SK-N-SH (cell line): Measurements from ENCODE around the gene ADCY10. TPM values are rescaled to one million over a fixed set of nuclear protein-coding genes. Genes with fewer than 3 reads are reported as not detected.

ENCODE experiments used
- CTCF ChIA-PET: fragments of 300-600, 350-600 bp; formaldehyde crosslinking; extraction: SDS; loops from one replicate; lab custom pipeline; 2021; lab: Yijun Ruan, JAX
- POLR2A ChIA-PET: fragments of 350-600 bp; sonication (Branson Sonifier 250); formaldehyde crosslinking; extraction: SDS; loops from one replicate; lab custom pipeline; 2020; ENCODE audit warnings: antibody characterized with exemption, inconsistent platforms; lab: Yijun Ruan, JAX
- DNase-seq: peaks from one replicate; pipeline ENCODE4 v3.0.0; 2012
- H2AFZ ChIP-seq: fragments of 200-600 bp; sonication (generic); 2 replicates; pipeline ENCODE4 v1.8.1; 2016; ENCODE audit warnings: antibody characterized with exemption, mild to moderate bottlenecking, low read depth
- H3F3A ChIP-seq: fragments of 200-600 bp; sonication (generic); replicated peaks from 2 replicates; pipeline ENCODE3; 2016; ENCODE audit warnings: antibody characterized with exemption, mild to moderate bottlenecking; ENCODE audit not compliant: insufficient read depth
- H3K27ac ChIP-seq, 2 experiments: fragments of 200-500 bp in 1 of 2; fragments of 200-600 bp in 1 of 2; sonication (Bioruptor generic) in 1 of 2; sonication (generic), shearing (Covaris generic) in 1 of 2; 2 replicates each; pipeline versions ENCODE4 v1.5.1 to v1.6.1; 2014 to 2016; ENCODE audit warnings: low read depth in 2 of 2, inconsistent platforms in 1 of 2, low read length in 1 of 2, mild to moderate bottlenecking in 1 of 2, mixed read lengths in 1 of 2
- H3K27me3 ChIP-seq: fragments of 200-600 bp; sonication (generic), shearing (Covaris generic); 2 replicates; pipeline ENCODE4 v1.6.1; 2016; ENCODE audit warnings: mixed run types; ENCODE audit not compliant: insufficient read depth
- H3K36me3 ChIP-seq, 2 experiments: fragments of 200-500 bp in 1 of 2; fragments of 200-600 bp in 1 of 2; sonication (Bioruptor generic) in 1 of 2; sonication (generic) in 1 of 2; replicated peaks in 1 of 2; 2 replicates each; pipeline versions ENCODE3 to v1.5.1; 2014 to 2016; ENCODE audit warnings: low read length in 1 of 2, mild to moderate bottlenecking in 1 of 2; ENCODE audit not compliant: insufficient read depth in 2 of 2, control insufficient read depth in 1 of 2
- H3K4me1 ChIP-seq, 2 experiments: fragments of 200-500 bp in 1 of 2; fragments of 200-600 bp in 1 of 2; sonication (Bioruptor generic) in 1 of 2; sonication (generic), shearing (Covaris generic) in 1 of 2; 2 replicates each; pipeline versions ENCODE4 v1.5.1 to v1.6.1; 2014 to 2016; ENCODE audit warnings: low read depth in 1 of 2, low read length in 1 of 2, mixed run types in 1 of 2; ENCODE audit not compliant: insufficient read depth in 2 of 2, control insufficient read depth in 1 of 2
- H3K4me2 ChIP-seq: fragments of 200-600 bp; sonication (generic), shearing (Covaris generic); 2 replicates; pipeline ENCODE4 v1.6.1; 2017; ENCODE audit warnings: mixed run types
- H3K4me3 ChIP-seq, 2 experiments: fragments of 200-500 bp in 1 of 2; fragments of 200-600 bp in 1 of 2; sonication (Bioruptor generic) in 1 of 2; sonication (generic), shearing (Covaris generic) in 1 of 2; 2 replicates each; pipeline versions ENCODE4 v1.5.1 to v1.8.1; 2014 to 2016; ENCODE audit warnings: low read depth in 2 of 2, inconsistent platforms in 1 of 2, low read length in 1 of 2, mild to moderate bottlenecking in 1 of 2, mixed read lengths in 1 of 2, moderate library complexity in 1 of 2
- H3K79me2 ChIP-seq: fragments of 200-600 bp; sonication (generic); 2 replicates; pipeline ENCODE4 v1.8.1; 2017; ENCODE audit warnings: mild to moderate bottlenecking; ENCODE audit not compliant: insufficient read depth
- H3K9ac ChIP-seq: fragments of 200-600 bp; sonication (generic); 2 replicates; pipeline ENCODE4 v1.6.1; 2017; ENCODE audit warnings: mixed run types
- H3K9me2 ChIP-seq: fragments of 200-600 bp; sonication (generic); 2 replicates; pipeline ENCODE4 v1.6.1; 2017; ENCODE audit warnings: mixed run types
- H3K9me3 ChIP-seq: fragments of 200-600 bp; sonication (generic); 2 replicates; pipeline ENCODE4 v1.6.1; 2017; ENCODE audit warnings: mixed run types, mild to moderate bottlenecking, moderate library complexity
- H4K20me1 ChIP-seq: fragments of 200-600 bp; sonication (generic); 2 replicates; pipeline ENCODE4 v1.6.1; 2017; ENCODE audit warnings: mild to moderate bottlenecking, mixed run types; ENCODE audit not compliant: insufficient read depth
- EP300 ChIP-seq, 2 experiments: IDR thresholded peaks; 2 replicates each; pipeline versions ENCODE4 v1.4.0 to v1.6.1; 2012; ENCODE audit warnings: borderline replicate concordance in 1 of 2, low read depth in 1 of 2, low read length in 1 of 2
- FOSL2 ChIP-seq: IDR thresholded peaks from 2 replicates; pipeline ENCODE4 v1.4.0; 2012; ENCODE audit warnings: low read depth, mild to moderate bottlenecking, moderate library complexity, borderline replicate concordance
- FOXM1 ChIP-seq: IDR thresholded peaks from 2 replicates; pipeline ENCODE4 v1.4.0; 2012; ENCODE audit warnings: low read depth, mild to moderate bottlenecking
- GABPA ChIP-seq: IDR thresholded peaks from 2 replicates; pipeline ENCODE4 v1.4.0; 2012; ENCODE audit warnings: low read depth, mild to moderate bottlenecking
- JUND ChIP-seq: IDR thresholded peaks from 2 replicates; pipeline ENCODE4 v1.4.0; 2012
- MEF2A ChIP-seq: IDR thresholded peaks from 2 replicates; pipeline ENCODE4 v1.4.0; 2012; ENCODE audit warnings: low read depth, borderline replicate concordance
- MXI1 ChIP-seq: IDR thresholded peaks from 2 replicates; pipeline ENCODE4 v1.6.1; 2012; ENCODE audit warnings: mild to moderate bottlenecking, low read depth, low read length, improper control_type of control experiment
- NFIC ChIP-seq: IDR thresholded peaks from 2 replicates; pipeline ENCODE4 v1.4.0; 2012; ENCODE audit warnings: borderline replicate concordance
- NRF1 ChIP-seq: IDR thresholded peaks from 2 replicates; pipeline ENCODE4 v1.6.1; 2012; ENCODE audit warnings: low read depth, mild to moderate bottlenecking, low read length
- RAD21 ChIP-seq: IDR thresholded peaks from 2 replicates; pipeline ENCODE4 v1.6.1; 2012; ENCODE audit warnings: mild to moderate bottlenecking, low read length
- SMC3 ChIP-seq: IDR thresholded peaks from 2 replicates; pipeline ENCODE4 v1.6.1; 2012; ENCODE audit warnings: low read depth, low read length, improper control_type of control experiment
- TAF1 ChIP-seq: IDR thresholded peaks from 2 replicates; pipeline ENCODE4 v1.6.1; 2012; ENCODE audit warnings: low read depth, mild to moderate bottlenecking, low read length, moderate library complexity, borderline replicate concordance
- TEAD4 ChIP-seq: IDR thresholded peaks from 2 replicates; pipeline ENCODE4 v1.4.0; 2012; ENCODE audit warnings: mild to moderate bottlenecking, borderline replicate concordance; ENCODE audit not compliant: insufficient read depth
- YY1 ChIP-seq: IDR thresholded peaks from 2 replicates; pipeline ENCODE4 v1.4.0; 2012; ENCODE audit warnings: low read depth, mild to moderate bottlenecking
- WGBS: methylation state at CpG from one replicate; pipeline ENCODE4 v1.1.6; 2017; ENCODE audit warnings: low lambda C conversion rate; 5-methylcytosine and 5-hydroxymethylcytosine counted together
- polyA plus RNA-seq, 3 experiments: library from polyadenylated mRNA; depleted of rRNA; stranded (reverse); fragments of >200 nt; gene quantifications; 2 replicates each; pipeline ENCODE4 v1.2.3, GENCODE V29; 2012
- TF ChIP-seq, protein P1 (sequence below): IDR thresholded peaks from 2 replicates; pipeline ENCODE4 v1.4.0; 2012; ENCODE audit warnings: low read depth, borderline replicate concordance
- TF ChIP-seq, protein P2 (sequence below): IDR thresholded peaks from 2 replicates; pipeline ENCODE4 v1.6.1; 2012; ENCODE audit warnings: mild to moderate bottlenecking, low read depth, low read length, moderate library complexity
- TF ChIP-seq, protein P3 (sequence below): fragments of 150-350 bp; IDR thresholded peaks from 2 replicates; pipeline ENCODE4 v1.6.1; 2017; ENCODE audit warnings: antibody characterized with exemption, low read length, low read depth, borderline replicate concordance

The ADCY10 gene
- polyA plus RNA-seq, 1 of the 3 experiments (the other 2 are of a cell fraction) = 0.10 TPM

DNA sequence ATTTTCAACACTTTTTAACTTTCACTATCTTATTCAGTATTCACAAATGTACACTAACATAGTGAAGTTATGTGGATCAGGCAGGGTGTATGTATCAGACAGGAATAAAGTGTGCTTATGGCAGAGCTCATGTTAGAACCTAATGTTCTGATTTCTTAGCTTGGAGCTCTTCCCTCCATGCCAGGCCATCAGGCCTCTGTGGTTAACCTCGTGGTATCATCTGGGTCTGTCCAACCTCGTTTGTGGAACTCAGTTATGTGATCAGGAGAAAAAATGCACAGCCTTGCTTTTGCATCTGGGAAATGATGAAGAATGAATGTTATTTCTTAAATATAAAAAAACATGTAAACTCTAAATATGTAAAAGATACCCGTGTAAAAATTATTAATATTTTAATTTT lies 105.2 kb downstream of the ADCY10 start:
- no peaks in the 10 kb centered on the region for H4K20me1 ChIP-seq
- no peaks in the 10 kb centered on the region for H3K9me3 ChIP-seq
- H2AFZ ChIP-seq = no peak overlapping the region
- no peak for DNase-seq
- no peak overlapping the region for H3K9ac ChIP-seq
- H3K27me3 ChIP-seq = no peaks in the 10 kb centered on the region
- no peak overlapping the region for H3K4me3 ChIP-seq
- H3K4me1 ChIP-seq = peaks cover 0 to 8% of the 10 kb centered on the region in 2 experiments; a peak in 2 of 4 replicates
- no peak for TF ChIP-seq GABPA
- TF ChIP-seq MXI1 = no peak
- no peak for TF ChIP-seq SMC3
- no peak for TF ChIP-seq MEF2A
- no peak for TF ChIP-seq JUND
- TF ChIP-seq NFIC = no peak
- TF ChIP-seq, protein P1, sequence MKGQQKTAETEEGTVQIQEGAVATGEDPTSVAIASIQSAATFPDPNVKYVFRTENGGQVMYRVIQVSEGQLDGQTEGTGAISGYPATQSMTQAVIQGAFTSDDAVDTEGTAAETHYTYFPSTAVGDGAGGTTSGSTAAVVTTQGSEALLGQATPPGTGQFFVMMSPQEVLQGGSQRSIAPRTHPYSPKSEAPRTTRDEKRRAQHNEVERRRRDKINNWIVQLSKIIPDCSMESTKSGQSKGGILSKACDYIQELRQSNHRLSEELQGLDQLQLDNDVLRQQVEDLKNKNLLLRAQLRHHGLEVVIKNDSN = no peak
- no peak for TF ChIP-seq EP300 (IDR thresholded peaks at IDR 0.05; ENCODE audit: borderline replicate concordance in 1 of 2, low read depth in 1 of 2, low read length in 1 of 2)
- TF ChIP-seq, protein P2, sequence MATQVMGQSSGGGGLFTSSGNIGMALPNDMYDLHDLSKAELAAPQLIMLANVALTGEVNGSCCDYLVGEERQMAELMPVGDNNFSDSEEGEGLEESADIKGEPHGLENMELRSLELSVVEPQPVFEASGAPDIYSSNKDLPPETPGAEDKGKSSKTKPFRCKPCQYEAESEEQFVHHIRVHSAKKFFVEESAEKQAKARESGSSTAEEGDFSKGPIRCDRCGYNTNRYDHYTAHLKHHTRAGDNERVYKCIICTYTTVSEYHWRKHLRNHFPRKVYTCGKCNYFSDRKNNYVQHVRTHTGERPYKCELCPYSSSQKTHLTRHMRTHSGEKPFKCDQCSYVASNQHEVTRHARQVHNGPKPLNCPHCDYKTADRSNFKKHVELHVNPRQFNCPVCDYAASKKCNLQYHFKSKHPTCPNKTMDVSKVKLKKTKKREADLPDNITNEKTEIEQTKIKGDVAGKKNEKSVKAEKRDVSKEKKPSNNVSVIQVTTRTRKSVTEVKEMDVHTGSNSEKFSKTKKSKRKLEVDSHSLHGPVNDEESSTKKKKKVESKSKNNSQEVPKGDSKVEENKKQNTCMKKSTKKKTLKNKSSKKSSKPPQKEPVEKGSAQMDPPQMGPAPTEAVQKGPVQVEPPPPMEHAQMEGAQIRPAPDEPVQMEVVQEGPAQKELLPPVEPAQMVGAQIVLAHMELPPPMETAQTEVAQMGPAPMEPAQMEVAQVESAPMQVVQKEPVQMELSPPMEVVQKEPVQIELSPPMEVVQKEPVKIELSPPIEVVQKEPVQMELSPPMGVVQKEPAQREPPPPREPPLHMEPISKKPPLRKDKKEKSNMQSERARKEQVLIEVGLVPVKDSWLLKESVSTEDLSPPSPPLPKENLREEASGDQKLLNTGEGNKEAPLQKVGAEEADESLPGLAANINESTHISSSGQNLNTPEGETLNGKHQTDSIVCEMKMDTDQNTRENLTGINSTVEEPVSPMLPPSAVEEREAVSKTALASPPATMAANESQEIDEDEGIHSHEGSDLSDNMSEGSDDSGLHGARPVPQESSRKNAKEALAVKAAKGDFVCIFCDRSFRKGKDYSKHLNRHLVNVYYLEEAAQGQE = no peak
- no peak for TF ChIP-seq FOSL2
- no peak for TF ChIP-seq TEAD4
- no peak for TF ChIP-seq TAF1
- TF ChIP-seq YY1 = no peak
- TF ChIP-seq NRF1 = no peak
- H3K4me2 ChIP-seq = no peak overlapping the region
- H3K27ac ChIP-seq = no peak overlapping the region
- peaks cover 6% of the 10 kb centered on the region for H3F3A ChIP-seq
- no peaks in the 10 kb centered on the region for H3K36me3 ChIP-seq
- H3K79me2 ChIP-seq = no peaks in the 10 kb centered on the region
- WGBS = 32% methylated on average over 3 of the region's 3 CpGs
- ChIA-PET POLR2A (no interaction called here), CTCF (interaction anchor here (1.8 kb wide), 1 partner anchor 12 kb away, joined by 4 read pairs; no protein-coding TSS in a partner anchor)
- no peaks in the 10 kb centered on the region for H3K9me2 ChIP-seq

DNA sequence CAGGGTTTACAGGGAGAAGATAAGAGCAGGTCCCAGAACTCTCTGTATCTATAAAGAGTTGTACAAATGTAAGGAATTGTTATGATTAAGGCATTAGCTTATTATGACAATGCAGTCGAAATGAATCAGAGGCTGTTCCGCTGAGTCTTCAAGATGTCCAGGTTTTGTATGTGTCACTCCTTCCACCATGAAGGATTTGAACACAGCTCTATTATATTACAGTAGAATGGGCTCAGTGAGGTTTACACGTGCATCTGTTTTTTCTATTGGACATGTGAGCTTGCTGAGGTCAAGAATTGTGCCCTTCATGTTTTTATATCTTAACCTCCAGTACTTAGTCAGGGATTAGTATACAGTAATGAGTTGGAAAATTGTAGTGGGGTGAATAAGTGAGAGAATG lies 105.8 kb downstream of the ADCY10 start:
- no peak for DNase-seq
- no peak overlapping the region for H2AFZ ChIP-seq
- CTCF ChIA-PET = interaction anchor here (0.8 kb wide), 1 partner anchor 93 kb away, joined by 3 read pairs; no protein-coding TSS in a partner anchor
- peaks cover 8% of the 10 kb centered on the region for H3F3A ChIP-seq
- no peak overlapping the region for H3K27ac ChIP-seq
- H3K27me3 ChIP-seq = no peaks in the 10 kb centered on the region
- no peaks in the 10 kb centered on the region for H3K9me3 ChIP-seq
- peaks cover 0 to 8% of the 10 kb centered on the region in 2 experiments; a peak in 2 of 4 replicates for H3K4me1 ChIP-seq
- WGBS = 69% methylated on average over 3 of the region's 3 CpGs
- H3K79me2 ChIP-seq = no peaks in the 10 kb centered on the region
- no peak overlapping the region for H3K4me2 ChIP-seq
- no peak overlapping the region for H3K4me3 ChIP-seq
- H3K9ac ChIP-seq = no peak overlapping the region
- no peaks in the 10 kb centered on the region for H4K20me1 ChIP-seq
- POLR2A ChIA-PET = no interaction called here
- H3K36me3 ChIP-seq = no peaks in the 10 kb centered on the region
- H3K9me2 ChIP-seq = no peaks in the 10 kb centered on the region
- TF ChIP-seq NRF1 = no peak
- TF ChIP-seq, protein P1 = no peak
- no peak for TF ChIP-seq GABPA
- TF ChIP-seq MEF2A = no peak
- TF ChIP-seq YY1 = no peak
- TF ChIP-seq, protein P2 = no peak
- TF ChIP-seq RAD21 = no peak
- TF ChIP-seq, protein P3, sequence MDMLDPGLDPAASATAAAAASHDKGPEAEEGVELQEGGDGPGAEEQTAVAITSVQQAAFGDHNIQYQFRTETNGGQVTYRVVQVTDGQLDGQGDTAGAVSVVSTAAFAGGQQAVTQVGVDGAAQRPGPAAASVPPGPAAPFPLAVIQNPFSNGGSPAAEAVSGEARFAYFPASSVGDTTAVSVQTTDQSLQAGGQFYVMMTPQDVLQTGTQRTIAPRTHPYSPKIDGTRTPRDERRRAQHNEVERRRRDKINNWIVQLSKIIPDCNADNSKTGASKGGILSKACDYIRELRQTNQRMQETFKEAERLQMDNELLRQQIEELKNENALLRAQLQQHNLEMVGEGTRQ = no peak
- TF ChIP-seq FOXM1 = no peak
